Tibial artery (tissue), 4 donors: ENCODE data around the gene ADIPOQ.
A peak's percentile ranks its signal among the peaks of the same experiment; 100 is the strongest.
"Not testable (repeated sequence)": the region's sequence is repeated elsewhere in the genome, so short reads cannot be mapped to it uniquely, and the experiment has no call there.

Experiments
- DNase-seq, 2 donors: peaks; one replicate each; pipeline ENCODE4 v3.0.0-alpha.2; 2019
- H3K27ac ChIP-seq, 2 donors: fragments of 200-600 bp; sonication (generic) in 1 of 2; 1 replicate in 1 of 2; 2 replicates in 1 of 2; pipeline ENCODE4 v1.5.1; 2018 to 2019; ENCODE audit warnings: mild to moderate bottlenecking in 1 of 2
- H3K27me3 ChIP-seq, 2 donors: fragments of 200-600 bp; sonication (generic) in 1 of 2; one replicate each; pipeline versions ENCODE4 v1.5.1 to v1.6.0; 2016 to 2019
- H3K36me3 ChIP-seq, 3 donors: fragments of 200-600 bp; sonication (generic) in 2 of 3; one replicate each; pipeline ENCODE4 v1.5.1; 2016 to 2019; ENCODE audit warnings: mild to moderate bottlenecking in 2 of 3
- H3K4me1 ChIP-seq, 4 donors: fragments of 200-600 bp; sonication (generic) in 2 of 4; 1 replicate in 3 of 4; 2 replicates in 1 of 4; pipeline ENCODE4 v1.5.1; 2016 to 2019
- H3K4me3 ChIP-seq, 2 donors: fragments of 200-600 bp; sonication (generic) in 1 of 2; 1 replicate in 1 of 2; 2 replicates in 1 of 2; pipeline ENCODE4 v1.5.1; 2018 to 2019; ENCODE audit warnings: mild to moderate bottlenecking in 2 of 2
- H3K9me3 ChIP-seq, 3 donors: fragments of 200-600 bp; sonication (generic) in 1 of 3; one replicate each; pipeline ENCODE4 v1.5.1; 2016 to 2019
- intact Hi-C: fragments of 100-400 bp; cut with DNase I; formaldehyde crosslinking; loops from one replicate; pipeline ENCODE4 v1.15.0; 2023; ENCODE audit warnings: low total_unique reads
- TF ChIP-seq, protein P1 (sequence below), 2 experiments: fragments of 200-600 bp in 1 of 2; fragments of 450-650 bp in 1 of 2; IDR thresholded peaks; one replicate each; pipeline ENCODE4 v1.5.1; 2017 to 2019; ENCODE audit warnings: antibody characterized with exemption in 2 of 2, mild to moderate bottlenecking in 1 of 2, moderate library complexity in 1 of 2

The ADIPOQ gene

DNA sequence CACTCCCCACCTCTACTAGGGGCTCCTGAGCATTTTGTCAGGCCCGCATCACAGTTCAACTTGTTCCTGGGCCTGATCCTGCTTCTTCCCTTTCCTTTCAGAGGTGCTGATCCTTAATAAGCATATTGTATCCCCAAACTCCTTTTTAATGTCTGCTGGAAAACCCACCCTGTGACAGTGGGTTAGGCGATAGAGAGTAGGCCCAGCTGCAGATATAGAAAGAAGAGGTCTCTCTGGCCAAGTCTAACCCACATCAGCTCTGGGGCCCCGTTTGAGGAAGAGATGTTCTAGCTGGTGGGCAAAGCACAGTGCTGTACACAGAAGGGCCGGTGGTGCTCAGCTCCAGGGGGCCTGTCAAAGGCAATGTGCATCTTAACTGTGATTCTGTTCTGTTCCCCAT lies 53.5 kb downstream of the ADIPOQ start:
- H3K27me3 ChIP-seq = no peaks in the 10 kb centered on the region
- TF ChIP-seq, protein P1, sequence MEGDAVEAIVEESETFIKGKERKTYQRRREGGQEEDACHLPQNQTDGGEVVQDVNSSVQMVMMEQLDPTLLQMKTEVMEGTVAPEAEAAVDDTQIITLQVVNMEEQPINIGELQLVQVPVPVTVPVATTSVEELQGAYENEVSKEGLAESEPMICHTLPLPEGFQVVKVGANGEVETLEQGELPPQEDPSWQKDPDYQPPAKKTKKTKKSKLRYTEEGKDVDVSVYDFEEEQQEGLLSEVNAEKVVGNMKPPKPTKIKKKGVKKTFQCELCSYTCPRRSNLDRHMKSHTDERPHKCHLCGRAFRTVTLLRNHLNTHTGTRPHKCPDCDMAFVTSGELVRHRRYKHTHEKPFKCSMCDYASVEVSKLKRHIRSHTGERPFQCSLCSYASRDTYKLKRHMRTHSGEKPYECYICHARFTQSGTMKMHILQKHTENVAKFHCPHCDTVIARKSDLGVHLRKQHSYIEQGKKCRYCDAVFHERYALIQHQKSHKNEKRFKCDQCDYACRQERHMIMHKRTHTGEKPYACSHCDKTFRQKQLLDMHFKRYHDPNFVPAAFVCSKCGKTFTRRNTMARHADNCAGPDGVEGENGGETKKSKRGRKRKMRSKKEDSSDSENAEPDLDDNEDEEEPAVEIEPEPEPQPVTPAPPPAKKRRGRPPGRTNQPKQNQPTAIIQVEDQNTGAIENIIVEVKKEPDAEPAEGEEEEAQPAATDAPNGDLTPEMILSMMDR (IDR thresholded peaks at IDR 0.05) = no peak

DNA sequence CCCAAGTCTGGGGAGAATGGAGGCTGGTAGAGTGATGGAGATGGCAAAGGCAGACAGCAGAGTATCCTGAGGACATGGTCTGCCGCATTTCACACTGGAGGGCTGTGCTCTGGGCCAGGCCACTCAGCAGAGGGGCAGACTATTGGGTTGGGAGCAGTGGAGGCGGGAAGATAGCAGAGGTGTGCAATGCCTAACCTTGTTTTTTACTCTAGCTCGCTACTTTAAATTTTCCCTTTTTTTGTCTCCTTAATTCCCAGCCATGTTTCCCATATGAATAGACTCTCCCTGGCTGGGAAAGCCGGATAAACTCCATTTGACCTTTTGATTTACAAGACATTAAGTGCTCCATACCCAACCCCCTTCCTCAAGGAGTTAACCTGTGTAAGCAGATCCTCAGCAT lies 54.4 kb downstream of the ADIPOQ start:
- Histone ChIP-seq H3K36me3 (no peaks in the 10 kb centered on the region), H3K4me1 (peaks cover 0 to 9% (median 5%) of the 10 kb centered on the region in 4 donors), H3K27ac (no peak overlapping the region), H3K27me3 (no peaks in the 10 kb centered on the region), H3K9me3 (no peaks in the 10 kb centered on the region), H3K4me3 (no peak overlapping the region)
- TF ChIP-seq, protein P1 (IDR thresholded peaks at IDR 0.05) = no peak
- intact Hi-C loops = no loop called here
- DNase-seq = no peak

More for the DNA sequence above, 53.5 kb downstream of the ADIPOQ start:
- H3K27ac ChIP-seq = no peak overlapping the region
- no peak for DNase-seq
- no peaks in the 10 kb centered on the region for H3K36me3 ChIP-seq
- intact Hi-C loops = no loop called here
- H3K4me1 ChIP-seq = peaks cover 0 to 3% (median 1%) of the 10 kb centered on the region in 4 donors
- H3K9me3 ChIP-seq = no peaks in the 10 kb centered on the region
- no peak overlapping the region for H3K4me3 ChIP-seq

DNA sequence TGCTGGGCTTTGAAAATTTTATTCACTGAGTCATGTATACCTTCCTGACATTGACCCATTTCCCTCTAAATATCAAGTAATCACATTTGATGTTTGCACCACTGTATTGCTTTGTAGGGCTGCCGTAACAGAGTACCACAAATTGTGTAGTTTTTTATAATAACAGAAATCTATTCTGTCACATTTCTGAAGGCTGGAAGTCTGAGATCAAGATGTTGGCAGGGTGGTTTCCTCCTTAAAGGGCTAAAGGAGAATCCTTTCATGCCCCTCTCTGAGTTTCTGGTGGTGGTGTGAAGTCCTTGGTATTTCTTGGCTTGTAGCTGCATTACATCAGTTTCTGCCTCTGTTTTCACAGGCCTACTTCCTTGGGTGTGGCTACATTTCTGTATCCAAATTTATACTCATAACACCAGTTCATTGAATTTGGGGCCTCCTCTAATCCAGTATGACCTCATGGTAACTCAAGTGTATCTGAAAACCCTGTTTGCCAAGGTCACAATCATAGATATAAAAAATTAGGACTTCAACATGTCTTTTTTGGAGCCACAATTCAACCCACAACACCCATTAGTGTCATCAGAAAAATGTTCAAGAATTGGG lies 58.7 kb downstream of the ADIPOQ start:
- H3K27ac ChIP-seq = peak overlapping the region; percentile 12 to 49
- H3K9me3 ChIP-seq = peaks cover 0 to 5% (median 0%) of the 10 kb centered on the region in 3 donors
- DNase-seq = no peak
- TF ChIP-seq, protein P1 (IDR thresholded peaks at IDR 0.05) = no peak
- no peaks in the 10 kb centered on the region for H3K36me3 ChIP-seq
- no peak overlapping the region for H3K4me3 ChIP-seq
- intact Hi-C loops = no loop called here
- no peaks in the 10 kb centered on the region for H3K27me3 ChIP-seq
- H3K4me1 ChIP-seq = peaks cover 0 to 9% (median 5%) of the 10 kb centered on the region in 4 donors

DNA sequence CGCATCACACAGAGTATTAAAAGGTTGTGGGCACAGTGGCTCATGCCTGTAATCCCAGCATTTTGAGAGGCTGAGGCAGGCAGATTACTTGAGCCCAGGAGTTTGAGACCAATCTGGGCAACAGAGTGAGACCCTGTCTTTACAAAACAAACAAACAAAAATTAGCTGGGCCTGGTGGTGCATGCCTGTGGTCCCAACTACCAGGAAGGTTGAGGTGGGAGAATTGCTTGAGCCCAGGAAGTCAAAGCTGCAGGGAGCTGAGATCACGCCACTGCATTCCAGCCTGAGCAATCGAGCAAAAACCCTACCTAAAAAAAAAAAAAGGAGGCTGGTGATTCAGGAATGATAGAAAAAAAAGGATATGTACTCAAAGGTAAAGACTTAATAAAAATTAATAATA lies 59.6 kb downstream of the ADIPOQ start:
- H3K27me3 ChIP-seq = no peaks in the 10 kb centered on the region
- H3K4me3 ChIP-seq = no peak overlapping the region
- no peaks in the 10 kb centered on the region for H3K36me3 ChIP-seq
- peaks cover 0 to 9% (median 5%) of the 10 kb centered on the region in 4 donors for H3K4me1 ChIP-seq
- H3K27ac ChIP-seq = no peak overlapping the region
- intact Hi-C loops = no loop called here
- TF ChIP-seq, protein P1 (IDR thresholded peaks at IDR 0.05) = no peak
- no peak for DNase-seq
- H3K9me3 ChIP-seq = peaks cover 0 to 5% (median 0%) of the 10 kb centered on the region in 3 donors

DNA sequence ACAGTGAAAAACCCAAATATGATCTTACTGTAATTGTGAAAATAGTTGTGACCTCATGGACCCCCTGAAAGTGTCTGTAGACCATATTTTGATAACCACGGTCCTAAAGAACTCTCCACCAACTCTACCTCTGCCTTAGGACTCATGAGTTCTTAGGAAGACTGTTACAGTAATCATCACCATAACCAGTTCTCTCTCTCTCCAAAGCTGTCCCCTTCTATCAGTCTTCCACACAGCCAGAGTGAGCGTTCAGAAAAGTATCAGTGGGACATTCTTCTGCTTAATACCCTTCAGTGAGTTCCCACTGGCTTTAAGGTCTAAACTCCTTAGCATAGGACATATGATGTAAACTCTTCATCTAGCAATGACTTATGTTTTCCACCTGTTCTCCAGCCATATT lies 60.2 kb downstream of the ADIPOQ start:
- intact Hi-C loops = no loop called here
- no peak overlapping the region for H3K4me3 ChIP-seq
- H3K27ac ChIP-seq = no peak overlapping the region
- H3K27me3 ChIP-seq = no peaks in the 10 kb centered on the region
- DNase-seq = no peak
- TF ChIP-seq, protein P1 (IDR thresholded peaks at IDR 0.05) = no peak
- H3K4me1 ChIP-seq = peaks cover 0 to 9% (median 5%) of the 10 kb centered on the region in 4 donors
- H3K36me3 ChIP-seq = no peaks in the 10 kb centered on the region
- peaks cover 0 to 5% (median 0%) of the 10 kb centered on the region in 3 donors for H3K9me3 ChIP-seq

DNA sequence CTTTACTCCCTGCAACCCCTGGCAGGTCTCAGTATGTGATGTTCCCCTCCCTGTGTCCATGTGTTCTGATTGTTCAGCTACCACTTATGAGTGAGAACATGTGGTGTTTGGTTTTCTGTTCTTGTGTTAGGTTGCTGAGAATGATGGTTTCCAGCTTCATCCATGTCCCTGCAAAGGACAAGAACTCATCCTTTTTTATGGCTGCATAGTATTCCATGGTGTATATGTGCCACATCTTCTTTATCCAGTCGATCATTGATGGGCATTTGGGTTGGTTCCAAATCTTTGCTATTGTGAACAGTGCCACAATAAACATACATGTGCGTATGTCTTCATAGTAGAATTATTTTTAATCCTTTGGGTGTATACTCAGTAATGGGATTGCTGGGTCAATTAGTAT lies 61.2 kb downstream of the ADIPOQ start:
- intact Hi-C loops, H3K27me3 ChIP-seq, DNase-seq, H3K27ac ChIP-seq, H3K4me3 ChIP-seq, H3K9me3 ChIP-seq, H3K4me1 ChIP-seq, H3K36me3 ChIP-seq: not testable (repeated sequence)

DNA sequence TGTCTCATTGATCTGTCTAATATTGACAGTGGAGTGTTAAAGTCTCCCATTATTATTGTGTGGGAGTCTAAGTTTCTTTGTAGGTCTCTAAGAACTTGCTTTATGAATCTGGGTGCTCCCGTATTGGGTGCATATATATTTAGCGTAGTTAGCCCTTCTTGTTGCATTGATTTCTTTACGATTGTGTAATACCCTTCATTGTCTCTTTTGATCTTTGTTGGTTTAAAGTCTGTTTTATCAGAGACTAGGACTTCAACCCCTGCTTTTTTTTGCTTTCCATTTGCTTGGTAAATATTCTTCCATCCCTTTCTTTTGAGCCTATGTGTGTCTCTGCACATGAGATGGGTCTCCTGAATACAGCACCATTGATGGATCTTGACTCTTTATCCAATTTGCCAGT lies 64.6 kb downstream of the ADIPOQ start:
- H3K4me3 ChIP-seq, H3K36me3 ChIP-seq, H3K27me3 ChIP-seq, H3K9me3 ChIP-seq, intact Hi-C loops, DNase-seq, H3K4me1 ChIP-seq, H3K27ac ChIP-seq: not testable (repeated sequence)
